SW 1271 (cell line): Measurements from ENCODE around the gene AQP12A.
"Not testable (repeated sequence)": the region's sequence is repeated elsewhere in the genome, so short reads cannot be mapped to it uniquely, and the experiment has no call there.

Experiments used
- DNase-seq, 2 experiments: peaks; one replicate each; lab custom pipeline; 2025; lab: John Stamatoyannopoulos, UW

Gene AQP12A

GRCh38 chr2:240687741-240688552 is 3.7 kb upstream of the AQP12A start:
- DNase-seq: no peak

- no peak for DNase-seq
Measured at GRCh38 chr2:240688553-240688919, 3.1 kb upstream of the AQP12A start.

DNA sequence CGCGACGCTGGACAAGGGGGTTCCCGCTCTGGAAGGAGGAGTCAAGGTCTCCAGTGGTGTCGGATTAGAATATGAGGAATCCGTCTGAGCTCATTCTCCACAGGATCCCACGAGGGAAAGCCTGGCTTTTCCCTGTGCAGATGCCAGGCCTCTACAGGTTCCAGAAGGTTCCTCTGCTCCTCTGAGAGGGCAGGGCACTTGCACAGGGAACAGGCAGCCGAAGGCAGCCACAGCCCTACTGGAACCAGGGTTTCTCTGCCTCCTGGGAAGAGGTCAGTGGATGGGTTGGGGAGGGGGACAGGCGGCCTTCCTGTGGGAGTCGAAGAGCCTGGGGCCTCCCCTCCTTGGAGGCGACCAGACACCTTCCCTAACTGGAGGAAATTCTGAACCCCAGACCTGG is 1.7 kb upstream of the AQP12A start:
- no peak for DNase-seq

- not testable (repeated sequence) for DNase-seq
Measured at GRCh38 chr2:240690421-240691074, 1.1 kb upstream of the AQP12A start.

DNA sequence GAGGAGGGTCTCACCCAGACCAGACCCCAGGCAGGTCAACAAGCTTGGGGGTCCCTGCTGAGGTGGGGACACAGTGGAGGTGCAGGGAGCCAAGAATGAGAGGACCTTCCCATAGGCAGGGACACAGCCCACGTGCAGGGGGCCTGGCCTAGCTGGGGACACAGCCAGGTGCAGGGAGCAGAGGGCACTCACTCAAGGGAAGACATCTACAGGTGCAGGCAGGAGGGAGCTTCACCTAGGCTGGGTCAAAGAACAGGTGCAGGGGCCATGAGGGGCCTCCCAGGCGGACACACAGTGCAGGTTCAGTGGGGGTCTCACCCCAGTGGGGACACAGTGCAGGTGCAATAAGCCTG is 615 bp upstream of the AQP12A start:
- DNase-seq: not testable (repeated sequence)

- not testable (repeated sequence) for DNase-seq
Measured at GRCh38 chr2:240692583-240693561, 1.2 kb downstream of the AQP12A start.

- not testable (repeated sequence) for DNase-seq
Measured at GRCh38 chr2:240694304-240694703, 2.6 kb downstream of the AQP12A start.

- not testable (repeated sequence) for DNase-seq
Measured at GRCh38 chr2:240695593-240695992, 3.9 kb downstream of the AQP12A start.

DNA sequence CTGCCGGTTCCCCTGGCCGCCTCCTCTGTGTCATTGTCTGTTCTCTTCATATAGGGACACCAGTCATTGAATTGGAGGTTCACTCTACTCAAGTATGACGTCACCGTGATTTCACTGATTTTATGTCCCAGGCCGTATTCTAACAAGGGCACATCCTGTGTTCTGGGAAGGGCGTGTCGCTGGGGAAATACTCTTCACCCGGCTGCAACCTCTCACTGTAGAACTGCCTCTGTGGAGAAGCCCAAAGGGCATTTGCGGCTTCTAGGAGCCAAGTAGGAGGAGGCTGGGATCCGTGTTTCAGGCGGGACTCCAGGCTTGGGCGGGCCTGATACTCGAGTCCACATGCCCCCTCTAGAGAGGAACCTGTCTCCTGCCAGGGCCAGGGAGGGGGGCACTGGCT is 4.8 kb downstream of the AQP12A start:
- not testable (repeated sequence) for DNase-seq

DNA sequence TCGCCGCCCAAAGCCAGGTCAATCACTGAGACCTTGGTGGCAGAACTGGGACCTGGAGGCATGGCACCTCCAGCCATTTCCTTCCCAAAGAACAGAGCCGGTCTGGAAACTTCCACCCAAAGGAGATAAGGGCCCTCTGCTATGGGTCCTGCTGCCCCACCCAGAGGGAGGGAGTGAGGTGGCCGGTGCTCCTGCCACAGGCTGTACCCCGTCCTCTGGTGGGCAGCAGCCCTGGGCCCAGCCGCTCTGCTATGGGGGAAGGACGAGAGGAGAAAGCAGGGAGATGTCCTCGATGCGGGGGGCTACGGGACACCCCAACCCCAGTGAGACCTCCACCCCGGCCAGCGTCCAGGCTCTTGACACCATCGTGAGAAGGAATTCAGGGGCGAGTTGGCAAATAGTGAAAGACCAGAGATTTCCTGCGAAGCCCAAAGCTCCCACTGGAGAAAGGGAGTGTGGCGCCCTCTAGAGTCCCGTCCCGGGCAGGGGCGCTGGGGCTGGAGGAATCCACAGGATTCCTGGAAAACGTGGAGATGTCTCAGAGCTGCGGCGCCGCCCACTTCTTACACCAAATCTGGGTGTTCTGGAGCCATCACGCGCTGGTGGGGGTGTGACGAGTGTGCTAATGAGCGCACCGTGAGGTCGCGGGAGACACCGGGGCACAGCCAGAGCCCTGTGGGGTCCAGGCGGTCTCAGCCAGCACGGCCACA is 7.3 kb downstream of the AQP12A start:
- not testable (repeated sequence) for DNase-seq

GRCh38 chr2:240699835-240700234 is 8.2 kb downstream of the AQP12A start:
- not testable (repeated sequence) for DNase-seq

- DNase-seq: not testable (repeated sequence)
Measured at GRCh38 chr2:240700616-240701015, 8.9 kb downstream of the AQP12A start.

DNA sequence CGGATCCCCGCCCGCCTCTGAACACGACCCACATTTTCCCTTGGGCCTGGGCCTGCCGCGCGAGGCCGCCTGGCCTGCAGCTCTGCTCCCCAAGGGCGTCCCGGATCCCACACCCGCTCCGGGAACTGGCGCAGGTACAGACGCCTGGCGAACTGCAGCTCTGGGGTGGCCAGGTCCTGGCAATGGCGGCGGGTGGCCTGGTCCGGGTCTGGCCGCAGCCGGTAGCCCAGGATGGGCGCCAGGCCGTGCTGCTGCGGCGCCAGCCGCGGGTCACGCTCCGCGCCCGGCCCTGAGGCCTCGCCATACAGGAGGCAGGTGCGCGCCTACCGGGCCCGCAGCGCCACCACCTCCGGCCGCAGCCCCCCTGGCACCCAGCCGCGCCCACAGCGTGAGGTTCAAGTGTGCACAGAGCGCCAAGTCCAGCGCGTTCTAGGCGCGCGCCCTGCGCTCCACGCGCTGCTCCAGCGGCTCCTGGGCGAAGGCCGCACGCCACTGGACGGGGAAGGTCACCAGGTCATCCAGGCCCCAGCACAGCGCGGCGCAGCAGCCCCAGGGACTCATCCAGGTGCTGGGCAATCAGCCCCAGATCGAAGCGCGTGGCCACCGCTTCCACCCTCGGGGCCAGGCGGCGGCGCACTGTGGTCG is 9.5 kb downstream of the AQP12A start:
- DNase-seq: no peak

DNA sequence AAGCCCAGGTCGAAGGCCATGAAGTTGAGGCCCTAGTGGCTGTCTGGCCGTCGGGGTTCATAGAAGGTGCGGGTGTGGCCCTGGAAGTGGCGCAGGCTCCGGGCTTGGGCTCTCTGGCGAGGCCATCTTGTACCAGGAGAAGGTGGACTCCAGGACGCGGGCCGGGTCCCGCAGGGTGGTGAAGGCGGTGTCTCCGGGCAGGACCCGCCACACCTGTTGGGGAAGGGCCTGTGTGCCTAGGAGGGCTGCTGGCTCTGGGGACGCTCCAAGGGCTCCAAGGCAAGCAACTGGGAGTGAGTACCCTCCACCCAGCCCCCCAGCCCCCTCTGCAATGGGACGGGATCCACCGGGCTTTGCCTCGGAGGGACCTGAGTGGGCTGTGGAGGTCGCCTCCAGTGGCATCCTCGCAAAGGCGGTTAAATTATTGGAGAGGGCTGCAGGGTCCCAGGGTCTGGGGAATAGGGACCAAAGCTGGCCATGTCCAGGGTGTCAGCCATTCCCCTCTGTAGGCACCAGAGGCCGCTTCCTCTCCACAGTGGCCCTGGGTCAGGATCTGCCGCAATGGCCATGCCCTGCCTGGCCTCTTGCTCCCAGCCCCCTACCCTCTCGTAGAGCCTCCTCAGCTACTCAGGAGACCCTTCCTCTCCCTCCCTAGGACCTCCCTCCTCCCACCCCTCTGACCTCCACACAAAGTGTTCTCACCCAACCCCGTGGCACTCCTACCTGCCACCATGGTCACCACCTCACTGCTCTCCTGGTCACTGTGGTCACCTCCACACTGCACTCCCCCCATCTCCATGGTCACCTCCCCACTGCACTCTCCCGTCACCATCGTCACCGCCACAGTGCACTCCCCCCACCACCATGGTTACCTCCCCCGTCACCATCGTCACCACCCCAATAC is 10.3 kb downstream of the AQP12A start:
- no peak for DNase-seq

- DNase-seq: no peak
Measured at GRCh38 chr2:240702640-240703011, 11.0 kb downstream of the AQP12A start.

GRCh38 chr2:240703417-240704341 is 12.0 kb downstream of the AQP12A start:
- DNase-seq: no peak

DNA sequence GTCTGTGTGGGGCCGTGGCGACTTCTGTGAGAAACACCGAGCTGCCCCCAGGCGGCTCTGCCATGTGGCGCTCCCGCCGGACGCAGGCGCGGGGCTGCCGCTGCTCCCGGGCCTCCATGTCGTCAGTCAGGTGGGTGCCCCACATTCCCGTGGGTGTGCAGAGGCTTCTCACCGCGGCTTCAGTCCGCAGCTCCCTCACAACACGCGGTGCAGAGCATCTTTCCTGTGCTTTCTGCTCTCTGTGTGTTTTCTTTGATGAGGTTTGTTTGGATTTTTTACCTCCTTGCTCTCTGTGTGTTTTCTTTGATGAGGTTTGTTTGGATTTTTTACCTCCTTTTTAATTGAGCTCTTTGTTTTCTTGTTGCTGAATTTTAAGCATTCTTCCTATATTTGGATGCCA is 13.0 kb downstream of the AQP12A start:
- no peak for DNase-seq

DNA sequence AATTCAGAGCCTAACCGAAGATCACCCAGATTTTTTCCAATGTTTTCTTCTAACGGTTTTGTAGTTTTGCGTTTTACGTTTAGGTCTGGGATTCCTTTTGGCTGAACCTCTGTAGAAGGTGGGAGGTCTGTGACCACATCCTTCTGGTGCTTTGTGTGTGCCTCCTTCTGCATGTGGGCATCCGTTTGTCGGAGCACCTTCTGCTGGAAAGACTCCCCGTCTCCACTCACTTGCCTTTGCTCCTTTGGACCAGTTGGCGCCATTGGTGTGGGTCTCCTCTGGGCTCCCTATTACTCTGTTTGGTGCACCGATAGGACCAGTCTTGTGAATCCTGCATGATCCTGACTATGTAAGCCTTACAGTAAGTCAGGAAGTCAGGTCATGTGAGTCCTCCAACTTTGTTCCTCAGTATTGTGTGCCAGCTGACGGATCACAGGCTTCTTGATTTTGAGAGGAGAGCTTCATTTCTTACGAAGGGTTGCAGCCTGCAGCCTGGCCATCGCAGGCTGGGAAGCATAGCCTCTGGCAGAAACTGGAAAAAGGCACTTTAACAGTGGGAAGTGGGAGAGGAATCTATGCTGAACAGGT is 13.6 kb downstream of the AQP12A start:
- no peak for DNase-seq
